ENCODE results near the gene FTMT. TPM values are rescaled to one million over a fixed set of nuclear protein-coding genes. Genes with fewer than 3 reads are reported as not detected.

The FTMT gene
- total RNA-seq (2012; rRNA removed) (not detected in 2 replicates), polyA plus RNA-seq (2012; rRNA removed) (not detected in 2 replicates), Bru-seq, nascent RNA (not detected), BruChase-seq, experiment 1, labeled RNA remaining after a 6-hour chase (not detected), BruChase-seq, experiment 2, labeled RNA remaining after a 2-hour chase (not detected)
- polyA plus RNA-seq (2012; cell fraction: cytosol; rRNA removed): not detected in 2 replicates
- not detected in 2 replicates for polyA plus RNA-seq (2012; cell fraction: nucleus; rRNA removed; ENCODE audit: low replicate concordance)
- long read RNA-seq: 0 reads

DNA sequence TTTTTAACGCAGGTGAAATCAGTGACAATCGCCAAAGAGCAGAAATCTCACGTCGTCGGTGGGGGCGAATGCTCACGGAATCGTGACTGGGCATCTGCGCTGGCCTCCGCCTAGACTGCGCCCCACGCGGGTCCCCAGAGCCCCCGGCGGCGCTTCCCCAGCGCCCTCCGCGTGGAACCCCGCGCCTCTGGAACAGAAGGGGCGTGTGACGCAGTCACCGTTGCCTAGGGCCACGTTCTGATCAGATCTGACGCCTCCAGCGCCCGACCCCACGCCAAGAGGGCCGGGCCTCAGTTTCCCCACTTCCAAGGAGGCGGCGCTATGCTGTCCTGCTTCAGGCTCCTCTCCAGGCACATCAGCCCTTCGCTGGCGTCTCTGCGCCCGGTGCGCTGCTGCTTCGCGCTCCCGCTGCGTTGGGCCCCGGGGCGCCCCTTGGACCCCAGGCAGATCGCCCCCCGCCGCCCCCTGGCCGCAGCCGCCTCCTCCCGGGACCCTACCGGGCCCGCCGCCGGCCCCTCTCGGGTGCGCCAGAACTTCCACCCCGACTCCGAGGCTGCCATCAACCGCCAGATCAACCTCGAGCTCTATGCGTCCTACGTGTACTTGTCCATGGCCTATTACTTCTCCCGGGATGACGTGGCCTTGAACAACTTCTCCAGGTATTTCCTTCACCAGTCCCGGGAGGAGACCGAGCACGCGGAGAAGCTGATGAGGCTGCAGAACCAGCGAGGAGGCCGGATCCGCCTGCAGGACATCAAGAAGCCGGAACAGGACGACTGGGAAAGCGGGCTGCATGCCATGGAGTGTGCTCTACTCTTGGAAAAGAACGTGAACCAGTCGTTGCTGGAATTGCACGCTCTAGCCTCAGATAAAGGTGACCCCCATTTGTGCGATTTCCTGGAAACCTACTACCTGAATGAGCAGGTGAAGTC lies at the start of gene FTMT:
TSS of gene FTMT (plus strand) at position 240 of the 932 bp plus-strand sequence. CDS start at position 322, 82 bp downstream.
- Histone ChIP-seq H3K4me3 (ENCODE audit: insufficient read depth, low read depth, low read length) (no peak within 1 kb of the TSS), H3K27me3 (ENCODE audit: control insufficient read depth, insufficient read depth, low read length) (no peaks in the 10 kb centered on the region), H3K4ac (ENCODE audit: low read depth, low read length) (no peak within 1 kb of the TSS), H2AFZ (replicated peaks; ENCODE audit: low read length, poor library complexity) (no peak within 1 kb of the TSS), H4K91ac (ENCODE audit: insufficient read depth, low read depth, low read length) (no peak within 1 kb of the TSS), H4K5ac (ENCODE audit: low read depth, low read length) (no peak within 1 kb of the TSS), H3K23ac (ENCODE audit: low read depth, low read length) (no peak within 1 kb of the TSS), H2BK120ac (ENCODE audit: low read depth, low read length) (no peak within 1 kb of the TSS), H3K9ac (ENCODE audit: low read depth, low read length) (no peak within 1 kb of the TSS), H2BK15ac (ENCODE audit: low read depth, low read length) (no peak within 1 kb of the TSS), H3K4me1 (ENCODE audit: control insufficient read depth, insufficient read depth, low read length) (no peaks in the 10 kb centered on the region), H3K9me1 (ENCODE audit: insufficient read depth, low read length) (no peaks in the 10 kb centered on the region), H3K79me1 (ENCODE audit: low read depth in 1 of 2, low read length in 2 of 2) (no peaks in the 10 kb centered on the region), H3K4me2 (ENCODE audit: low read depth, low read length) (no peak within 1 kb of the TSS), H2AK9ac (replicated peaks; ENCODE audit: low read depth, low read length, poor library complexity) (no peak within 1 kb of the TSS), H3K36me3 (ENCODE audit: control insufficient read depth, insufficient read depth, low read length) (no peaks in the 10 kb centered on the region), H4K8ac (ENCODE audit: low read depth in 2 of 2, low read length in 2 of 2) (no peak within 1 kb of the TSS), H3K56ac (ENCODE audit: extremely low read depth, insufficient read depth, low read length) (no peak within 1 kb of the TSS), H2AK5ac (ENCODE audit: low read depth, low read length) (no peak within 1 kb of the TSS), H2BK20ac (ENCODE audit: low read depth, low read length) (no peak within 1 kb of the TSS), H3K14ac (replicated peaks; ENCODE audit: low read depth, low read length) (no peak within 1 kb of the TSS), H3K27ac (ENCODE audit: insufficient read depth, low read length) (no peak within 1 kb of the TSS), H2BK5ac (ENCODE audit: low read depth, low read length, poor library complexity, severe bottlenecking) (no peak within 1 kb of the TSS), H4K20me1 (ENCODE audit: insufficient read depth, low read length) (no peaks in the 10 kb centered on the region), H3K9me3 (ENCODE audit: control insufficient read depth, insufficient read depth, low read length) (no peaks in the 10 kb centered on the region), H3K18ac (ENCODE audit: low read depth, low read length) (no peak within 1 kb of the TSS)
- dilution Hi-C loops (cut with HindIII; ENCODE audit: low sequenced_read_pairs, unreplicated experiment) (no loop called here), in situ Hi-C loops (cut with MboI; ENCODE audit: low sequenced_read_pairs) (no loop called here), intact Hi-C loops (cut with micrococcal nuclease) (no loop called here)
- DNase-seq (no peak), ATAC-seq (ENCODE audit: low read depth) (no peak)
- BruUV-seq (replicated peaks): no TSS peak
- POLR2A ChIA-PET (ENCODE audit: unreplicated experiment): no interaction called here
- TF ChIP-seq CHD1 (IDR thresholded peaks at IDR 0.05; ENCODE audit: low read depth, low read length) (no peak), MAZ (IDR thresholded peaks at IDR 0.05; ENCODE audit: borderline replicate concordance, low read depth, low read length) (no peak), RFX5 (IDR thresholded peaks at IDR 0.05; ENCODE audit: low read depth, low read length) (no peak), CEBPB (IDR thresholded peaks at IDR 0.05; ENCODE audit: low read depth, low read length) (no peak), MAFK (IDR thresholded peaks at IDR 0.05; ENCODE audit: low read depth, low read length) (no peak), RCOR1 (IDR thresholded peaks at IDR 0.05; ENCODE audit: insufficient replicate concordance, low read length) (no peak), MXI1 (IDR thresholded peaks at IDR 0.05; ENCODE audit: borderline replicate concordance, low read depth, low read length) (no peak), FOS (IDR thresholded peaks at IDR 0.05; ENCODE audit: low read depth, low read length) (no peak), NFE2L2 (IDR thresholded peaks at IDR 0.05; ENCODE audit: low read depth, low read length) (no peak)
- CTCF ChIA-PET: no interaction called here
- 94% methylated on average over 46 of the region's 77 CpGs; no CpG with 5 or more reads in 1 of the 2 experiments for WGBS, 2 experiments (ENCODE audit: extremely low coverage in 2 of 2, insufficient read length in 1 of 2)

Data from IMR-90 (cell line).